Caki2 (cell line): ENCODE results near the gene PDIA3. TPM values are rescaled to one million over a fixed set of nuclear protein-coding genes. Genes with fewer than 3 reads are reported as not detected.

Experiments
- DNase-seq: peaks from one replicate; pipeline ENCODE4 v3.0.0-alpha.2; 2015; ENCODE audit warnings: low read depth
- in situ Hi-C: cut with HindIII; loops from 2 replicates; pipeline ENCODE4 v1.10.0; 2016; ENCODE audit warnings: low sequenced_read_pairs, low pct_unique_long_range_greater_than_20kb, mixed read lengths
- total RNA-seq: library from RNA; depleted of rRNA; stranded (reverse); fragments of >200 nt; shearing (Covaris generic); gene quantifications from 2 replicates; pipeline ENCODE4 v1.2.3, GENCODE V29; 2014; ENCODE audit warnings: low replicate concordance

Gene PDIA3
- total RNA-seq, 1 experiment from 2014 or later: 200 TPM

DNA sequence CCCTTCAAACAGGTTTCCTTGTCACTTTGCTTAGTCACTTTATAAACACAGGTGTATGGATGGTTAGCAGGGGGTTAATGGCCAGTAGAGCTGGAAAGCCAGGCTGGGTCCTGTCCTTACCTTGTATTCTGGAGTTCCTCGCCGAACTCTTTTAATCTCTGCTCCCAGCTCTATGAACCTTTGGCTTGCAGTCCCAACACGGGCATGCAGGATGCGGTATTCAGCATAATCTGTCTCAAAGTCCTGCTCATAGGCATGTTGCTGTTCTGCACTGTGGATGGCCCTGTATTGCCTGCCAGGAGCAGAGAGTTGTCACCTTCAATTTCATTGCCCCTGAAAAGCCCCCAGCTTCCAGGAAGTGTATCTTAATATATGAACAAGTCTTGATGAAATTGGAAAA lies 27.8 kb downstream of the PDIA3 start:
- in situ Hi-C loops: no loop called here
- no peak for DNase-seq

DNA sequence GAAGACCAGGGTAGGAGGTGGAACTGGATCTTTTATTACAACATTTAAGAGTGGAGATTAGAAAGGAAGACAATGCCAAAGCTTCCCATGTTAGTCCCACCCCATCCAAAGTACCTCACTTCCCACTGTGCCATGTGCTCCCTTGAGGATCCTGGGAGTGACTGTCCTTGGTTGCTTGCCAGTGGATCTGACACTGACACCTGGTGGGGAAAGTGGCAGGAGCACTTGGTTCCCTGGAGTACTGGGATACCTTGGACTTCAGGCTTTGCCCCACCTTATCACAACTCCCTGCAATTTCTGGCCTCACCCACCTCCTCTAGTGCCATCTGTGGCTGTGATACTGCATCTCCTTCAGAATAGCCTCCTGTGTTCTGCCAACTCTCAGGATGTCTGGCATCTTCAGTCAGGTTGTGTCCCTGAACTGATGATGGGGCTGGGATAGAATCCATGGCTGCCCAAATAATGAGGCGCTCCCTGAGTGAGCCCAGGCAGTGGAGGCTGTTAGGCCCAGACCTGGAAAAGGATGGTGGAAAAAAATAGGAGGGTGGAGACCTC lies 29.2 kb downstream of the PDIA3 start:
- in situ Hi-C loops: no loop called here
- peak; percentile 61 for DNase-seq

DNA sequence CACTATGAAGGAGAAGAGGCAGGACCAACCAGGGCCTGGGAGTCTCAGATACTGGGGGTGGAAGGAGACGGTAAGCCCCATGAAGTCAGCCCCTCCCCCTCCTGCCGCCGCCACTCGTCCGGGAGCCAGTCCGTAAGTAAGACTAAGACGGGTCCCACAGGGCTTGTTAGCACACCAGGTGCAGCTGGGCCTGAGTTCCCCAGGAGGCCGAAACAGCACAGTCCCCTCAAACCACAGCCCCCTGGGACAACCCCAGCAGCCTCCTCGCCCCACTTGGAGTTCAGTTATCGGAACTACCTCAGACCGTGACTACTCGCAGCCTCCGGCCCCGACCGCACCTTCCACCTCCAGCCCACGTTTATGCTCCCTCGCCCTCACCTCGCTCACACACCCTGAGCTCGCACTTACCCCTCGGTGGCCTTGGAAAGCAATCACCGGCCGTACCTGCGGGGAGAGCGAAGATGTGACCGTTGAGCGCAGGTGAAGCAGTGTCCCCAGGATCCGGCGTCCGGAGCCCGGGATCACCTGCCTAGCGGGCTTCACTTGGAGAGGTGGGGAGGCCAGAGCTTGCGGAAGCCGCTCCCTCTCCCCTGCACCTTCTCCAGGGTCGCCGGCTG lies 30.0 kb downstream of the PDIA3 start:
- in situ Hi-C loops: no loop called here
- DNase-seq: no peak

DNA sequence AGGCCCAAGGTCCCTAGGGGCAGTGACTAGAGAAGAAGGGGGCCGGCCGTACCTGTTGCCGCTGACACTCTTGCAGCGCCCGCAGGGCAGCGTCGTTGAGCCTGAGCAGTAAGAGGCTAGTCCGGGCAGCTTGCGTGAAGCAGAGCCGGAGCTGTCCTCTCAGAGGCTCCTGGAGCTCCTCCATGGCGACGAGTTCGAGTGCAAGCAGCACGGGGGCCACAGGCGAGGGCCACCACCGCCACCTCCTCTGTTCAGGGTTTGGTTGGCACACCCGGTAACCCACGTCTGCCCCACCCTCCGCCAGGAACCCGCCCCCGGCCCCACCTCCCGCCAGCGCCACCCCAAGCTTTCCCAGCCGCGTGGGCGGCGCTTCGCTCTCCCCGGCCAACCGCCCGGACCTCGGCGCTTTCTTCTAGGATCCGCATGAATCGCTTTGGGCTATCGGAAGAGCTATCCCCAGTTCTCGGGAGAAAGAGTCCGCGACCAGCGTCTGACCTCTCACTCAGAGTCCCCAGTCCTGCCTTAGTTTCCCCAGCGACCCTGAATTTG lies 30.6 kb downstream of the PDIA3 start, which contains the start of gene ELL3:
Gene ELL3, minus strand, starts transcription at position 249 of the 549 bp plus-strand sequence. Its CDS starts 65 bp downstream, at position 184.
- no peak for DNase-seq
- in situ Hi-C loops: no loop called here

DNA sequence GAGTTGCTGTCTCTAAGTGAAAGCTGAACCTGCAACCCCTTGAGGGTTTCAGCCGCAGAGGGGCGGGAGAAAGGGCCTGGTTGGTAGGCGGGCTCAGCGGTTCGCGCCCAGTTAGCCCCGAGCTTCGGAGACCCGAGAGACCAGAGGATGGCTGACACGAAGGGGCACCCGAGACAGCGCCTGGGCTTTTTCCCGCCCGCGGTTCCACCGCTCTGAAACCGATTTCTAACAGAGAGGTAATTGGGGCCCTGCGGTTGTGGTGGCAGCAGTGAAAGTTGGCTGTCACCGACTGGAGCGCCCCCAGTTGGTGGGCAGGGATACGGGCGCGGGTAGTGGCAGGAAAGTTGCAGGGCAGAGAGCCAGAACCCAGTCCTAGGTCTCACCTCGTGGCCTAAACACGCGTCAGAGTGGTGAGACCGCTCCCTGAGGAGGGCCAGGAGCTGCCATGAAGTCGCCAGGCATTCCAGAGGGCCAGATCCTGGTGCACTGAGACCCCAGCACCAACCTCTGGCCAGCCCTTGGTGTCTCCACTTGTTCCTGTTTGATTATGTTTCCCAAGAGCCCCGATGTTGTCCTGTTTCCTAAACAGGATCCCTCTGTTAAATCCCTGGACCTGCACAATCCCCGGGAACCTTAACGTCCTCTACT lies 31.2 kb downstream of the PDIA3 start:
- DNase-seq: peak; percentile 84
- in situ Hi-C loops: no loop called here

DNA sequence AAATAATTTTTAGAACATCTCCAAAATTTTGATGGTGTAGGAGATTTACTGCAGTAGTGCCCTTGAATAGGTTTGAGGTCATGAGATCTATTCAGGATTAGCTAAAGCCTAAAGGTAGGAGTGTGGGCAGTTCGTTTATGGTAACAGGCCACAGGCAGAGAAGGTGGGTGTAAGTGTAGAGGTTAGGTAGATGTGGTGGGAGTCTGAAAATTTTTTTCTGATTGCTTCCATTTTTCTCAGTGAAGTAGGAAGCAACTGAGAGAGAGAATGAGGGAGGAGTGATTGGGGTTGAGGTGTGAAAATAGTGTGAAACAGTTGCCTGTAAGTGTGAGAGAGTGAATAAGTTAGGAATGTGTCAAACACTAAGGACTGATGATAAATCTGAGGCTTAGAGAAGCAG lies 32.8 kb downstream of the PDIA3 start:
- in situ Hi-C loops: no loop called here
- no peak for DNase-seq

DNA sequence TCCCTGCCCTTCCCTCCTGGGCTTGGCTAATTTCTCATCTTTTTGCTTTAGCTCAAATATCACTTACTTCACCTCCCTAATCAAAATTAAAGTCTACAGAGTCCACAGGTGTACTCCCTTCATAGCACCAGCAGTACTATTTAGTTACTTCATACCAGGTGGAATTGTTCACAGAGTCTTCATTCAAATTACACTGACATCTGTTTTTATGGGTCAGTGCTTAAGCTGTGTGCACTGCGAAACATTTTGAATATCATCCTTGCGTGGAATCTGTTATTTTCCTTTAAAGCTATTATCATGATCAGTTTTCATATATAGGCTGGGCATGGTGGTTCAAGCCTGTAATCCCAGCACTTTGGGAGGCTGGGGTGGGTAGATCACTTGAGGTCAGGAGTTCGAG lies 43.2 kb downstream of the PDIA3 start:
- no peak for DNase-seq
- in situ Hi-C loops: no loop called here

DNA sequence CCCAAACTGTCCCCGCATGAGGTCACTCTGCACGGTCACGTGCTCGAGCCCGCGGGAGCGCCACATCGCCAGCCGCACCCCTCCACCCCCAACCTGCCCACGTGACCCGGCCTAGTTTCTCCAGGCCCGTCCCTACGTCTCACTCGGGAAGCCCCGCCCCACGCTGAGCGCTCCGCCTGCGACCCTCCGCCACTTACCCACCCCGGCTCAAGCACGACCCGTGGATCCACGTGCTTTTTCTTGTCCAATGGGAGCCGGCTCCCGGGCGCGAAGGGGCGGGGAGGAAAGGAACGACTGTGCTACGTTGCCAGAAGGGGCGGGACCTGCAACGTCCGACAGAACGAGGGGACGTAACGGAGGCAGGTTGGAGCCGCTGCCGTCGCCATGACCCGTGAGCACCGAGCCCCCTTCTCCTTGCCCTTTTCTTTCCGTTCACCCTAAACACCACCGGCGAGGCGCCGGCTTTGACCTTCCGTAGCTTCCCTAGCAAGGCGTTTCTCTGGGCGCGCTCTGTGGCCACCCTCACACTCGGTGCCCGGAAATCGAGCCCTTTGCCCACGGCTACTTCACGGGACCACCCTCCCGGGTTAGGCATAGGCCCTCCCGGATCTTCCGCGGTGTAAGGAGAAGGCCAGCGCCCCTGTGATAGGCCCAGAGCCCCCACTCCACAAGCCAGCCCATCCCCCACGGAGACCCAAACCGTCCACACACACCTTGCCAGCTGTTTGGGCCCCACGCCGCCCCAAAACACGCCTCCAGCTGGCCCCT lies 45.9 kb downstream of the PDIA3 start, which contains the start of gene SERF2:
Gene SERF2, plus strand, starts transcription at position 328 of the 768 bp plus-strand sequence. Its CDS starts 57 bp downstream, at position 385.
- DNase-seq: peak; percentile 99
- in situ Hi-C loops: no loop called here

DNA sequence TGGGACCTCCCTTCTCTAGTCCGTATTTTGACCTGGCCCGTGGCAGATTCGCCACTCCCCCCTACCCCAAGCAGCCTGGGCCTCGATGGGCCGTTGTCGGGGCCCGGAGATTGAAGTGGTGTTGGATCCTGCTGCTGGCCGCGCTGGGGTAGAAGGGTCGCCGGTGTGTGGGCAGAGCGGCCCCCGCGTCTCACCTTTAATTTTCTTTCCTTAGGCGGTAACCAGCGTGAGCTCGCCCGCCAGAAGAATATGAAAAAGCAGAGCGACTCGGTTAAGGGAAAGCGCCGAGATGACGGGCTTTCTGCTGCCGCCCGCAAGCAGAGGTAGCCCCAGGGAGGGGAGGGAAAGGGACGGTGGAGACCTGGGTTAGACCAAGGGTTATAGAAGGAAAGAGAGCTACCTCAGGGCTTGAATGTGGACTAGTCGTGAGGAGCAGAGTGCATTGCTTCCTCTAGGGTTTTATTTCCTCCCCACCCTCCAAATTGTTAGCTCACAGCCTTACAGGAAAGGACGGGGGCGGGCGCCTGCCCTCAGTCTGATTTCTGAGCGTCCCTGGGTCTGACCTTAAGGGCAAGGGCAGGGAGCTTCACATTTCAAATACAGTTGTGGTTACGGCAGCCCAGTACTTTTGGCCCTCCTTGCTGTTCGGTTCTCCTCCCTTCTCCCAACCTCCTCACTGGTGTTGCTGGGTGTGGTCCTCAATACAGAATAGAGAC lies 46.7 kb downstream of the PDIA3 start:
- no peak for DNase-seq
- in situ Hi-C loops: no loop called here

DNA sequence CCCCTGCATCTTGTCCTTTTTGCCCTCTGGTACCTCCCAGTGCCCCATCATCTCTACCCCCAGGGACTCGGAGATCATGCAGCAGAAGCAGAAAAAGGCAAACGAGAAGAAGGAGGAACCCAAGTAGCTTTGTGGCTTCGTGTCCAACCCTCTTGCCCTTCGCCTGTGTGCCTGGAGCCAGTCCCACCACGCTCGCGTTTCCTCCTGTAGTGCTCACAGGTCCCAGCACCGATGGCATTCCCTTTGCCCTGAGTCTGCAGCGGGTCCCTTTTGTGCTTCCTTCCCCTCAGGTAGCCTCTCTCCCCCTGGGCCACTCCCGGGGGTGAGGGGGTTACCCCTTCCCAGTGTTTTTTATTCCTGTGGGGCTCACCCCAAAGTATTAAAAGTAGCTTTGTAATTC lies 47.4 kb downstream of the PDIA3 start:
- DNase-seq: no peak
- in situ Hi-C loops: no loop called here

DNA sequence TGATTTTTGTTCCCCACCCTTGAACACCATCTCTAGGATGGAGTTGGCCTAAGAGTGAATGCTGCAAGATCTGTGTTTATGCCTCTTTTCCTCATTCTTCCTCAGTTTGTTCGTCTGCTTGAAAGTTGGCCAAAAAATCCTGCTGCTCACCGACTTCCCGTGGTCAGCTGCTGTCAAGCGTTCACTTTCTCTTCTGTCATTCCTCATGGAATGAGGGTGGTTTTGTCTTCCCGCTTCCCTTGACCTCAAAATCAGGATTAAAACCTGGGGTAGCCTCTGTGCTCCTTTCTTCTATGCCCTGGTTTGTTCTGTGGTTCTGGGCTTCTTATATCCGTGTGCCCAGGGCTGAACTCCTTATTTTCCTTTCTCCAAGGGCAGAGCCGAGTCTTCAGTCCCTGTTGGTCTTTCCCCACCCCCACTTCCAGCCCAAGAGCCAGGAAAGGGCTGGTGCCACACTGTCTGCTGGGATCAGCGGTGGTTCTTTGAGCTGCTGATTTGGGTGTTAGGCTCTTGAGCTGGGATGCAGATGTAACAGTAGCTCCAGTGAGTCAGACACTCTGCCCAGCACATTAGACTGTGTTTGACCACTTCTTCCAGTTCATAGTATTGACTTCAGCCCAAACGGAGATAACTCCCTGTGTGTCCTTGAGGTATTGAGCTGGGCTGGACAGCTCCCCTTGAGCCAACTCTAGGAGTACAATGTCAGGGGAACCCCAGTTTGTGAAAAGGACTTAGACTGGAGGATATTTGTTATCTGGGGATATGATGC lies 48.2 kb downstream of the PDIA3 start:
- DNase-seq: no peak
- in situ Hi-C loops: no loop called here

DNA sequence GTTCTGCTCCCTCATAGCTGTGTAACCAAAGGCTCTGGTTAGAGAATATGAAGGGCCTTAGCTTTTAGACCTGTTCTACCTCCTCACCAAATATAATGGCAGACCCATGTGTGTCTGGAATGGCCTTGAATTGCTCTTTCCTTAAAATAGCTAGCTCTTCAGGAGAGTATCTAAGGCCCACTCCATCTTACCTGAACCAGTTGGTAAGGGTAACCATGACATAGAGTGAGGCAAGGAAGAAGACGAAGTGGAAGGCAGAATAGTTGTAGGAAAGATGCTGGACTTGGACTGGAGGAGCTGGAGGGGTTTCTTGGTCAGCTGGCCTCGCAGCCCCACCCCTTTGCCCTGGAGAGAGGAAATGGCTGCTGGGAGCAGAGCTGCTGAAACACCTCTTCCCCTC lies 49.0 kb downstream of the PDIA3 start:
- in situ Hi-C loops: no loop called here
- DNase-seq: no peak

DNA sequence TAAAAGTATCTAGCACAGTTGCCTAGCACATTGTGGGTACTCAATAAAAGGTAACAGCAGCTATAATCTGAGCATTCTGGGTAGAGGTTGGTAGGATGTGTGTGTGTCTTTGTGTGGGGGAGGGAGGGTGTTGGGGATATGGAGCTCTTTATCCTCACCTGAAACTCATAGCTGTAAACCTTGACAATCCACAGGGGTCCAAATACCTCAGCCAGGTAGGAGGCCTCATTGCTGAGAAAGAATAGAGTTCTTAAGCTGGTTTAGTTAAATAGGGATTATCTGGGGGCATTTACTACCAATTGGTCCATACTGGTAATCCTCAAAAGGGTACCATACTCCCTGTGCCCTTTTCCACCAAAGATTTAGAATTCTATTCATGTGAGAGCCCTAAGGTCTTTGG lies 49.8 kb downstream of the PDIA3 start:
- in situ Hi-C loops: no loop called here
- DNase-seq: no peak

DNA sequence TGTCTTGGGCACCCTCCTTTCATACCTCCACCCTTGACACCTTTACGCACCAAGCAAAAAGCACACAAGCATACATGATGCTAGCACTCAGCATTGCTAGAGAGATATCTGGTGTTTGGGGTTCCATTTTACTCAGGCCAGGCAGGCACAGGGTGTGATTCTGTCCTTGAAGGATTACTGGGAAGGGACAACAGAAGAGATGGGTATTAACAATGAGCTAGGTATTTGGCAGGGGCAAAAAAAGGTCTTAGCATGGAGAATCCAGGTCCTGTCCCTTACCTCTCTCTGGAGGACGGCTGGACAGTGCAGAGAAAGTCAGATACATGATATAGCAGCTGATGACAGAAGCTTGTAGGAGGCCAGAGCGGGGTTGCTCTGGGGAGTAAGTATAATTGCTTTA lies 50.3 kb downstream of the PDIA3 start:
- no peak for DNase-seq
- in situ Hi-C loops: no loop called here

DNA sequence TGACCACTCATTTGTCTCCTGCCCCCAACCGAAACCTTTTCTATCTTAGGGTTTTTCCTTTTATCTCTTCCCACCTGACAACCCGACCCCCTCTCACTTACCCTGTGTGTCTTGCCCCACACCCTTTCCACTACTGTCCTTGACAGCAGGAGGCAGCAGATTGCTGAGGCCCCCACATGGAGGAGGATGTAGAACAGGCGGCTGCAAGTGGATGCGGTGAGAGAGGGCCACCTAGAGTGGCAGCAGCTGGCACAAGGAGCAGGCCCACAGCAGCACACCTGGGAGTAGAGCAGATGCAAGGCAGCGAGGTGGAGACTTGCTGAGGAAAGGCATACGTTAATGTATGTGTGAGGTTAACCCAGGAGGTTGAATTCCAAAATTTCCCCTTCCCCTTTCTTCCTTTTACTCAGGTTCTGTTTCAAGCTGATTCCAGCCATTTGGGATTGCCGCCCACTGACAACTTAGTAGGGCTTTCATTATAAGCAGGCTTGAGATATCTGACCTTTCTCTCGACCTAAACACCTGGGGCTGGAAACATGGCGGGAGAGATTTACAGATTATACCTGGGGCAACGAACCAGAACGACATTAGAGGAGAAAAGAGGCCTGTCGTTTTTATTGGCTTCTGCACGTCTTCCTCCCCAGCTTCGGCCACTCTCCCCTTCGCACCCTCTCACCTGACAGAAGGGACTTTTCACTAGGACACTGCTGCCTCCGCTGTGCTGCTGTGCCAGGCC lies 53.1 kb downstream of the PDIA3 start:
- no peak for DNase-seq
- in situ Hi-C loops: no loop called here

DNA sequence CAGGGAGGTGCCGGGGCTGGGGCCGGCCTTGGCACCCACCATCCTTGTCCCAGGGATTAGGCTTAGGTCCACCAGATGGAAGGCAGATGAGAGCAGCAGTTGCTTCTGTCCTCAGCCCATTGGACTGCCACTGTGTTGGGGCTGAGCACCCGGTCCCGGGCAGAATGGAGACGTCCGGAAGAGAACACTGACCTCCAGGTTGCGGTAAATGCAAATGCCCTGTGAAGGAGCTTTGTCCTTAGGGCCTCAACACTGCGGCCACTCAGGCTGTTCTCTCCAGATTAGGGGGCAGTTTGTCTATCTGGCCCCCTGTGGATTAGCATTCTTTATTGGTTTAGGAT lies 53.7 kb downstream of the PDIA3 start, which contains the start of gene SERINC4:
Gene SERINC4, minus strand, starts transcription at position 276 of the 341 bp plus-strand sequence. Its CDS starts 234 bp downstream, at position 42.
- DNase-seq: no peak
- in situ Hi-C loops: no loop called here
